Neural progenitor cell (in vitro differentiated cells): ENCODE results near the gene RTN4. TPM values are rescaled to one million over a fixed set of nuclear protein-coding genes. Genes with fewer than 3 reads are reported as not detected.

Experiments
- DNase-seq: peaks from one replicate; pipeline ENCODE4 v3.0.0-alpha.2; 2016; ENCODE audit warnings: low spot score
- H2AFZ ChIP-seq: fragments of 200-600 bp; sonication (generic); replicated peaks from 2 replicates; pipeline ENCODE4 v1.6.1; 2016; ENCODE audit warnings: antibody characterized with exemption
- H3F3A ChIP-seq: fragments of 200-600 bp; sonication (generic); 2 replicates; pipeline ENCODE4 v1.6.1; 2016; ENCODE audit warnings: antibody characterized with exemption, low read depth
- H3K27ac ChIP-seq: fragments of 200-600 bp; sonication (generic); 2 replicates; pipeline ENCODE4 v1.5.1; 2016; ENCODE audit warnings: mild to moderate bottlenecking
- H3K27me3 ChIP-seq: fragments of 200-600 bp; sonication (generic); 2 replicates; pipeline ENCODE4 v1.6.1; 2016; ENCODE audit warnings: mild to moderate bottlenecking, moderate library complexity
- H3K36me3 ChIP-seq: fragments of 200-600 bp; sonication (generic); 2 replicates; pipeline ENCODE4 v1.5.1; 2016
- H3K4me1 ChIP-seq: fragments of 200-600 bp; sonication (generic); 2 replicates; pipeline ENCODE4 v1.6.1; 2016; ENCODE audit warnings: mixed run types
- H3K4me2 ChIP-seq: fragments of 200-600 bp; sonication (generic); 2 replicates; pipeline ENCODE4 v1.6.1; 2016
- H3K4me3 ChIP-seq: fragments of 200-600 bp; sonication (generic); 2 replicates; pipeline ENCODE4 v1.5.1; 2016
- H3K79me2 ChIP-seq: fragments of 200-600 bp; sonication (generic); 2 replicates; pipeline ENCODE4 v1.6.1; 2016; ENCODE audit warnings: low read depth
- H3K9ac ChIP-seq: fragments of 200-600 bp; sonication (generic); 2 replicates; pipeline ENCODE4 v1.6.1; 2016
- H3K9me3 ChIP-seq: fragments of 200-600 bp; sonication (generic); 2 replicates; pipeline ENCODE4 v1.5.1; 2016; ENCODE audit warnings: low read depth
- H4K20me1 ChIP-seq: fragments of 200-600 bp; sonication (generic); 2 replicates; pipeline ENCODE4 v1.6.1; 2016; ENCODE audit warnings: low read depth
- H3K27ac Mint-ChIP-seq: 3 replicates; pipeline ENCODE4 v1.8.0; 2021; ENCODE audit warnings: mixed read lengths
- H3K27me3 Mint-ChIP-seq: 2 replicates; pipeline ENCODE4 v1.8.0; 2022; ENCODE audit warnings: low read depth, mild to moderate bottlenecking, inconsistent platforms, moderate library complexity, mixed read lengths; ENCODE audit not compliant: insufficient read depth
- H3K36me3 Mint-ChIP-seq: 3 replicates; pipeline ENCODE4 v1.8.0; 2021; ENCODE audit warnings: mixed read lengths
- H3K4me1 Mint-ChIP-seq: 3 replicates; pipeline ENCODE4 v1.8.0; 2021; ENCODE audit warnings: mixed read lengths
- H3K4me3 Mint-ChIP-seq: 3 replicates; pipeline ENCODE4 v1.8.0; 2021; ENCODE audit warnings: mild to moderate bottlenecking, moderate library complexity, mixed read lengths
- H3K9me3 Mint-ChIP-seq: 3 replicates; pipeline ENCODE4 v1.8.0; 2020; ENCODE audit warnings: mixed read lengths
- CTCF ChIP-seq: fragments of 200-600 bp; sonication (generic); IDR thresholded peaks from 2 replicates; pipeline ENCODE4 v1.5.1; 2017; ENCODE audit warnings: antibody characterized with exemption, mild to moderate bottlenecking
- EZH2 ChIP-seq: fragments of 200-600 bp; sonication (generic); IDR thresholded peaks from 2 replicates; pipeline ENCODE4 v1.6.1; 2017; ENCODE audit warnings: antibody characterized with exemption, mild to moderate bottlenecking, moderate library complexity
- EZH2phosphoT487 ChIP-seq: fragments of 200-600 bp; sonication (generic); IDR thresholded peaks from 2 replicates; pipeline ENCODE4 v1.6.1; 2017; ENCODE audit warnings: antibody characterized with exemption
- small RNA-seq: library from RNA; depleted of rRNA; stranded (forward); fragments of <200 nt; gene quantifications from one replicate; pipeline ENCODE3, GENCODE V24; 2015
- total RNA-seq: library from RNA; depleted of rRNA; stranded (reverse); fragments of >200 nt; gene quantifications from 2 replicates; pipeline ENCODE4 v1.2.3, GENCODE V29; 2015; ENCODE audit warnings: low replicate concordance

Gene RTN4
- total RNA-seq, 1 donor from 2014 or later: 157 TPM

- Histone ChIP-seq H3K9me3 (no peaks in the 10 kb centered on the region), H3K9ac (no peak overlapping the region), H3K36me3 (no peaks in the 10 kb centered on the region), H2AFZ (no peak overlapping the region), H3K27me3 (no peaks in the 10 kb centered on the region), H4K20me1 (no peaks in the 10 kb centered on the region), H3K4me3 (no peak overlapping the region), H3K4me1 (no peaks in the 10 kb centered on the region), H3K4me2 (no peak overlapping the region), H3F3A (no peaks in the 10 kb centered on the region), H3K79me2 (no peaks in the 10 kb centered on the region), H3K27ac (no peak overlapping the region)
- Mint-ChIP-seq H3K4me3 (no peak overlapping the region), H3K9me3 (peaks cover under 1% of the 10 kb centered on the region), H3K36me3 (no peaks in the 10 kb centered on the region), H3K27me3 (no peaks in the 10 kb centered on the region), H3K4me1 (no peaks in the 10 kb centered on the region), H3K27ac (no peak overlapping the region)
- no peak for DNase-seq
- no peak for TF ChIP-seq EZH2phosphoT487
Measured at GRCh38 chr2:54927085-54927750, 123.0 kb downstream of the RTN4 start.

- H3K4me2 ChIP-seq: no peak overlapping the region
- no peaks in the 10 kb centered on the region for H3K4me1 Mint-ChIP-seq
- H3K79me2 ChIP-seq: no peaks in the 10 kb centered on the region
- no peaks in the 10 kb centered on the region for H3F3A ChIP-seq
- H2AFZ ChIP-seq: no peak overlapping the region
- H3K9me3 Mint-ChIP-seq: peaks cover 8% of the 10 kb centered on the region
- H3K27me3 ChIP-seq: no peaks in the 10 kb centered on the region
- H3K9me3 ChIP-seq: no peaks in the 10 kb centered on the region
- no peak overlapping the region for H3K27ac ChIP-seq
- no peaks in the 10 kb centered on the region for H3K36me3 ChIP-seq
- no peaks in the 10 kb centered on the region for H3K27me3 Mint-ChIP-seq
- H3K4me3 ChIP-seq: no peak overlapping the region
- no peak overlapping the region for H3K27ac Mint-ChIP-seq
- H3K4me1 ChIP-seq: no peaks in the 10 kb centered on the region
- DNase-seq: no peak
- H3K36me3 Mint-ChIP-seq: no peaks in the 10 kb centered on the region
- no peak overlapping the region for H3K9ac ChIP-seq
- TF ChIP-seq EZH2phosphoT487 (no peak), EZH2 (no peak), CTCF (no peak)
- no peak overlapping the region for H3K4me3 Mint-ChIP-seq
- no peaks in the 10 kb centered on the region for H4K20me1 ChIP-seq
Measured at GRCh38 chr2:54925022-54925421, 125.2 kb downstream of the RTN4 start.

- no peaks in the 10 kb centered on the region for H3K27me3 Mint-ChIP-seq
- H3K4me1 ChIP-seq: no peaks in the 10 kb centered on the region
- peaks cover 8% of the 10 kb centered on the region for H3K9me3 Mint-ChIP-seq
- H3K4me3 Mint-ChIP-seq: no peak overlapping the region
- H3K36me3 ChIP-seq: no peaks in the 10 kb centered on the region
- no peaks in the 10 kb centered on the region for H4K20me1 ChIP-seq
- H3K36me3 Mint-ChIP-seq: no peaks in the 10 kb centered on the region
- no peak overlapping the region for H3K4me3 ChIP-seq
- no peak overlapping the region for H3K9ac ChIP-seq
- no peak overlapping the region for H3K4me2 ChIP-seq
- no peaks in the 10 kb centered on the region for H3K9me3 ChIP-seq
- no peak for TF ChIP-seq EZH2phosphoT487
- TF ChIP-seq EZH2: no peak
- TF ChIP-seq CTCF: no peak
- no peak overlapping the region for H3K27ac Mint-ChIP-seq
- no peak for DNase-seq
- no peaks in the 10 kb centered on the region for H3F3A ChIP-seq
- no peak overlapping the region for H3K27ac ChIP-seq
- H2AFZ ChIP-seq: no peak overlapping the region
- H3K27me3 ChIP-seq: no peaks in the 10 kb centered on the region
- no peaks in the 10 kb centered on the region for H3K4me1 Mint-ChIP-seq
- no peaks in the 10 kb centered on the region for H3K79me2 ChIP-seq
Measured at GRCh38 chr2:54924121-54924520, 126.1 kb downstream of the RTN4 start.

Small RNA genes within 50 kb of the gene (small RNA-seq; reads per million reads assigned to genes)
- gene RNU6-433P: not detected

Other genes starting within 250 kb of the RTN4 start
- gene CLHC1, start 181.8 kb upstream of the RTN4 start, total RNA-seq: 23.2 and 24.6 TPM in 2 replicates
- 2,670 and 2,741 TPM in 2 replicates for gene RPS27A, start 182.2 kb upstream of the RTN4 start, total RNA-seq
- gene MTIF2, start 218.8 kb upstream of the RTN4 start, total RNA-seq: 34.1 and 39.2 TPM in 2 replicates